ENCODE results near the gene SWT1.
"Not testable (repeated sequence)": the region's sequence is repeated elsewhere in the genome, so short reads cannot be mapped to it uniquely, and the experiment has no call there.

SWT1 gene

GRCh38 chr1:185193756-185194155 is 36.8 kb downstream of the SWT1 start:
- DNase-seq = no peak

DNA sequence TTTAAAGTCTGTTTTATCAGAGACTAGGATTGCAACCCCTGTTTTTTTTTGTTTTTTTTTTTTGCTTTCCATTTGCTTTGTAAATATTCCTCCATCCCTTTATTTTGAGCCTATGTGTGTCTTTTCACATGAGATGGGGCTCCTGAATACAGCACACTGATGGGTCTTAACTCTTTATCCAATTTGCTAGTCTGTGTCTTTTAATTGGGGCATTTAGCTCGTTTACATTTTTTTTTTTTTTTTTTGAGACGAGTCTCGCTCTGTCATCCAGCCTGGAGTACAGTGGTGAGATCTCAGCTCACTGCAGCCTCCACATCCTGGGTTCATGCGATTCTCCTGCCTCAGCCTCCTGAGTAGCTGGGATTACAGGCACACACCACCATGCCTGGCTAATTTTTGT is 41.7 kb downstream of the SWT1 start:
- DNase-seq = not testable (repeated sequence)

DNA sequence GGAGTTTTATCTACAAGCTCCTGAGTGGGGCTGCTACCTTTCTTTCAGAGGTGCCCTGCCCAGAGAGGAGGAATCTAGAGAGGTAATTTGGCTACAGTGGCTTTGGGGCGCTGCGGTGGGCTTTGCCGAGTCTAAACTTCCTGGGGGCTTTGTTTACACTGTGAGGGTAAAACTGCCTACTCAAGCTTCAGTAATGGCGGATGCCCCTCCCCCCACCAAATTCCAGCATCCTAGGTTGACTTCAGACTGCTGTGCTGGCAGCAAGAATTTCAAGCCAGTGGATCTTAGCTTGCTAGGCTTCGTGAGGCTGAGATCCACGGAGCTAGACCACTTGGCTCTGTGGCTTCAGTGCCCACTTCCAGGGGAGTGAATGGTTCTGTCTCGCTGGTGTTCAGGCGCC is 43.9 kb downstream of the SWT1 start:
- no peak for DNase-seq

- peak; percentile 24 for DNase-seq
Measured at GRCh38 chr1:185207170-185207569, 50.2 kb downstream of the SWT1 start.

DNA sequence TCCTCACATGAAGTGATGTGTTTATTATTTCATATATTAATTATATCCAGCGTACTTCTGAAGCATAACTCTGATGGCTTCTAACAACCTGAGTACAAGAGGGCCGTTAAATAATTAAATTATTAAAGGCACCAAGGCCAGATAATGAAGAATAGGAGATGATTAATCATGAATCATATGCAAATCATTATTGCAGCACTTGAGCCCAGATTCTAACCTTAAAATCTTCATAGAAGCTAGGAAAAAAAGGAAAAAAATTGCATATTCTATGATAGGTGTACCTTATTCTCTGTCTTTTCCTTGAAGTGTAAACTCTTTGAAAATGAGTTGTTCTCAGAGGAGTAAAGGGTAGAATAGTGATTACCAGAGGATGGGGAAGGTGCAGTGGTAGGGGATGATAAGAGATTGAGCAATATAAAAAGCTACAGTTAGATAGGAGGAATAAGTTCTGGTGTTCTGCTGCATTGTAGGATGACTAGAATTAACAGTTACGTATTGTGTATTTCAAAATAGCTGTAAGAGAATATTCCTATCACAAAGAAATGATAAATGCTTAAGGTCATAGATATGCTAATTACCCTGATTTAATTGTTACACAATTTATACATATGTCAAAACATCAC is 51.1 kb downstream of the SWT1 start:
- peak; percentile 46 for DNase-seq

- peak; percentile 20 for DNase-seq
Measured at GRCh38 chr1:185208626-185209180, 51.7 kb downstream of the SWT1 start.

DNA sequence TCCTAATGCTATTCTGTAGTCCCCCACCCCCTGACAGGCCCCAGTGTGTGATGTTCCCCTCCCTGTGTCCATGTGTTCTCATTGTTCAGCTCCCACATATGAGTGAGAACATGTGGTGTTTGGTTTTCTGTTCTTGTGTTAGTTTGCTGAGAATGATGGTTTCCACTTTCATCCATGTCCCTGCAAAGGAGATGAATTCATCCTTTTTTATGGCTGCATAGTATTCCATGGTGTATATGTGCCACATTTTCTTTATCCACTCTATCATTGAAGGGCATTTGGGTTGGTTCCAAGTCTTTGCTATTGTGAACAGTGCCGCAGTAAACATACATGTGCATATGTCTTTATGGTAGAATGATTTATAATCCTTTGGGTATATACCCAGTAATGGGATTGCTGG is 52.4 kb downstream of the SWT1 start:
- DNase-seq = not testable (repeated sequence)

DNA sequence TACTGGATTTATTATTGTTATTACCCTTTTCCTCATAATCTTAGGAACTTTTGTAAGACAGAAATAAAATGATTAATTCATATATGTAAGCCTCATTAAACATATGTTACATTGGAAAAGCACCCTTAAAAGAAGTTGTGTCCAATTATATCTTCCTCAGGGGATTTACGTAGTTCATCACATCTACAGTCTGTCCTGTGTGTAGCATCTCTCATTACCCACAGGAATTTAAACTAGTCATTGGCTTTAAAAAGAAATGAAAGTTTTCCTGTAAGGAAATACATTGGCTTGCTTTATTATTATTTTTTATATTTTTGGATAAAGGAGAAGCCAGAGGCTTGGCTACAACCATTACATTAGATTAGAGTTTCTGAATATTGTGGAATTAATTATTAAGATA is 56.1 kb downstream of the SWT1 start:
- DNase-seq = no peak

DNA sequence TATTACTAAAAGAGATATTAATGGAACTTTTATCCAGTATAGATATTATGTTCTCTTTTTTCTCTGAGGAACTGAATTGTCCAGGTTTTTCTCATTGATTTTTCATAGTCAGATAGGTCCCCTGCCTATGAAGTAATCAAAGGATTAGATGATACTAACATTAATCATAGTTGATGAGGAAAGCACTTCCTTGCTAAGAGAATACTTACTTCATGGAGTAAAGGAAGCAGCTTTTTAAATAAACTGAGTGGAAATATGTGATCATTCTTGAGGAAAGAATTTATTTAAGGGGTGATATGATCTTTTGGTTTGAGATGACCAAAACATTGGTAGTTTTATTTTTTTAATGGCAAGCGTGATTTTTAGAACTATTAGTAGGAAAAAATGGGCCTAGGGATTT is 58.9 kb downstream of the SWT1 start:
- DNase-seq = no peak

- no peak for DNase-seq
Measured at GRCh38 chr1:185224132-185224531, 67.2 kb downstream of the SWT1 start.

- no peak for DNase-seq
Measured at GRCh38 chr1:185227161-185227560, 70.2 kb downstream of the SWT1 start.

DNA sequence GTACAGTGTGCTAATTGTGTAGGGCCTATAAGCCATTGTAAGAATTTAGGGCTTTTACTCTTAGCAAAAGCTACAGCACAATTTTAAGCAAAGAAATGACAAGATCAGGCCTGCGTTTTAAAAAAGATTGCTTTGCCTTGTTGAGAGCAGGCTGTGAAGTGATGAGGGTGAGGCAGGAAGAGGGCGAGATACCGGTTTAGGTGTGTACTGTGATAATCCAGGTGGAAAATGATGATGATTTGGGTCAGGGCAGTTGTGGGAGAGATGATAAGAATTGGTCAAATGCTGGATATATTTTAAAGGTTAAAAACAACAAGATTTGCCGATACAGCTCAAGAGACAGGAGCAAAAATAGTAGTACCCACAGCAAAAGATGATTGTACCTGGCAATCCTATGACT is 72.0 kb downstream of the SWT1 start:
- DNase-seq = no peak

DNA sequence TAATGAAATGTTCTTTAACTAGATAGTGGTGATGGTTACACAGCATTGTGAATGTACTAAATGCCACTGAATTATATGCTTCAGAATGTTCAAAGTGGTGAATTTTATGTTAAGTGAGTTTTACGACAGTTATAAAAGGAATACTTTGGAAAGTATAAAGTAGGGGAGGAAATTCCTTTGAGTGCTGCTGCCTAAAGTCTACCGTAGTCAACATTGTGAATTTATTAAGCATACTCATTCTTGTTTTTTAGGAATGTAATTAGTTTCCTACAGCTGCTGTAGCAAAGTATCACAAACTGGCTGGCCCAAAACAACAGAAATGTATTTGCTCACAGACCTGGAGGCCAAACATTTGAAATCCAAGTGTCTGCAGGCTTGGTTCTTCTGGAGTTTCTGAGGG is 73.0 kb downstream of the SWT1 start:
- DNase-seq = no peak

- DNase-seq = no peak
Measured at GRCh38 chr1:185232874-185233273, 75.9 kb downstream of the SWT1 start.

DNA sequence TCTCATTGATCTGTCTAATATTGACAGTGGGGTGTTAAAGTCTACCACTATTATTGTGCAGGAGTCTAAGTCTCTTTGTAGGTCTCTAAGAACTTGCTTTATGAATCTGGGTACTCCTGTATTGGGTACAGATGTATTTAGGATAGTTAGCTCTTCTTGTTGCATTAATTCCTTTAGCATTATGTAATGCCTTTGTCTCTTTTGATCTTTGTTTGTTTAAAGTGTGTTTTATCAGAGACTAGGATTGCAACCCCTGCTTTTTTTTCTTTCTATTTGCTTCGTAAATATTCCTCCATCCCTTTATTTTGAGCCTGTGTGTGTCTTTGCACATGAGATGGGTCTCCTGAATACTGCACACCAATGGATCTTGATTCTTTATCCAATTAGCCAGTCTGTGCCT is 77.2 kb downstream of the SWT1 start:
- DNase-seq = not testable (repeated sequence)

DNA sequence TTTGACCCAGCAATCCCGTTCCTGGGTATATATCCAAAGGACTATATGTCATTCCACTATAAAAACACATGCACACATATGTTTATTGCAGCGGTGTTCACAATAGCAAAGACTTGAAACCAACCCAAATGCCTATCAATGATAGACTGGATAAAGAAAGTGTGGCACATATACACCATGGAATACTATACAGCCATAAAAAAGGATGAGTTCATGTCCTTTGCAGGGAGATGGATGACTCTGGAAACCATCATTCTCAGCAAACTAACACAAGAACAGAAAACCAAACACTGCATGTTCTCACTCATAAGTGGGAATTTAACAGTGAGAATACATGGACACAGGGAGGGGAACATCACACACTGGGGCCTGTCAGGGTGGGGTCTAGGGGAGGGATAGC is 80.2 kb downstream of the SWT1 start:
- not testable (repeated sequence) for DNase-seq

DNA sequence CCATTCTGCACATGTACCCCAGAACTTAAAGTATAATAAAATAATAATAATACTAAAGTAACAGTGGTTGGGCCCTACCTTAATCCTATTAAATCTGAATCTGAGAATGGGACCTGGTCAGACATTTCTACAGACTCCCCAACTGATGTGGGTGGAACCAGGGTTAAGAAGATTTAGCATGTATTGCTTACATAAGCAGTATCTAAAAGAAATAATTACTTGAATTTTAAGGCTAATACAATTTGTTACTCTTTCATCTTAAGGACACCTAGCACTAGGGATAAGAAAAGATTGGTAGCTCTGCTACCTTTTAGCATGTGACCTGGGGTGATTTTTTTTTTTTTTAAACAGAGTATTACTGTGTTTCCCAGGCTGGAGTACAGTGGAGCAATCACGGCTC is 80.7 kb downstream of the SWT1 start:
- DNase-seq = no peak

DNA sequence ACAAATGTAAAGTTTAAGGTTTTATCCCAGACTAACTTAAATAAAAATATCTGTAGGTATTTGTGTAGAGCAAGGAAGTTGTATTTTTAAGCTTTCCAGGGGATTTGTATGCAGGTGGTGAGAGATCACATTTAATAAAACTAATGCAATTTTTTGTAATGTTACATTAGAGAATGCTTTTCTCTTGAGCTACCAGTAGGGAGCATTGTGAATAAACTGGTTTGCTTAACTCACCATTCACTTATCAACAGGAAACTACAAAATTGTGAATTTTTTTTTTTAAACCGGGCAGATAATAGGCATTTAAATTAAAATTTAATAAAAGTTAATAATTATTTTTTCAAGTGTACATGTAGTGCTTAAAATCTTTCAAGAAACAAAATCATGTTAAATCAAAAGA is 81.5 kb downstream of the SWT1 start:
- DNase-seq = peak; percentile 71

GRCh38 chr1:185239861-185240260 is 82.9 kb downstream of the SWT1 start:
- no peak for DNase-seq

DNA sequence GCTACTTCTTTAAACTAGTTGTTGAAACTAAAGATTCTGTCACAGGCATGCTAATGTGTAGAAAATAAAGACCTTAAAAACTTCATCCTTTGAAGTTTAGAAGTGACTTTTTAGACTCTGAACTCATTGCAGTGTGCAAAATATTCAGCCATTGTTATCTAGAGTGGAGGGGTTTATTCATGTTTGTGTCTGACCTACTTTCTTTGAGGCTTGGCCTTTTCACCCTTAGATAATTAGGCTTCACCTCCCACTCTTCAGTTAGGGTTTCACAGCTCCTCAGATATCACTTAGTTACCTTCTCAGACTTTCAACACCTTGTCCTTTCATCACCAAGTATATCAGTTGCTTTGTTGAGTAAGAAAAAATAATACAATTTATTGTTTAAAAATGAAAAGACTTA is 84.2 kb downstream of the SWT1 start:
- no peak for DNase-seq

DNA sequence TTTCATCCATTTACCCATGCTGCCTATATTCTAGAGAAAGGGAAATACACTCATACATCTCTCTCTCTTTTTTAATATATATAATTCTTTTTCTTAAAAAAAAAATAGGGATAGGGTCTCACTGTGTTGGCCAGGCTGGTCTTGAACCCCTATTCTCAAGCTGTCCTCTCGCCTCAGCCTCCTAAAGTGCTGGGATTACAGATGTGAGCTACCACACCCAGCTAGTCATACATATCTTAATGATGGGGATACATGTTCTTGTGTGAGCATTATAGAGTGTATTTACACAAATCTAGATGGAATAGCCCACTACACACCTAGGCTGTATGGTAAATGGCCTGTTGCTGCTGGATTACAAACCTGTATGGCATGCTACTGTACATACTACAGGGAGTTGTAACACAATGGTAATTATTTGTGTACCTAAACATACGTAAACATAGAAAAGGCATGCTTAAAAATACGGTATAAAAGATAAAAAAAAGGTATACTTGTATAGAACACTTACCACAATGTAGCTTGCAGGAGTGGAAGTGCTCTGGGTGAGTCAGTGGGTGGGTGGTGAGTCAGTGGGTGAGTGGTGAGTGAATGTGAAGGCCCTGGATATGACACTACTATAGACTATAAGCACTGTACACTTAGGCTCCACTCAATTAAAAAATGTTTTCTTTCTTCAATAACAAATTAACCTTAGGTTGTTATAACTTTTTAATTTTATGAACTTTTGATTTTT is 87.2 kb downstream of the SWT1 start:
- no peak for DNase-seq

DNA sequence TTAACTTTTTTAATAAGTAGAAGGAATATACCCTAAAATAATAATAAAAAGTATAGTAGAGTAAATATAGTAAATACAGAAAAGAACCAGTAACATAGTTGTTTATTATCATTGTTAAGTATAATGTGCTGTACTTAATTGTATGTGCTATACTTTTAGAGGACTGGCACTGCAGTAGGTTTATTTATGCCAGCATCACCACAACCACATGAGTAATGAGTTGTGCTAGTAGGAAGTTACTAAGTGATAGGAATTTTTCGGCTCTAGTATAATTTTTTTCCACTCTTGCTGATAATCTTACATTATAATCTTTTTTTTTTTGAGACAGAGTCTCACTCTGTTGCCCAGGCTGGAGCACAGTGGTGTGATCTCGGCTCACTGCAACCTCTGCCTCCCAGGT is 88.5 kb downstream of the SWT1 start:
- DNase-seq = no peak

DNA sequence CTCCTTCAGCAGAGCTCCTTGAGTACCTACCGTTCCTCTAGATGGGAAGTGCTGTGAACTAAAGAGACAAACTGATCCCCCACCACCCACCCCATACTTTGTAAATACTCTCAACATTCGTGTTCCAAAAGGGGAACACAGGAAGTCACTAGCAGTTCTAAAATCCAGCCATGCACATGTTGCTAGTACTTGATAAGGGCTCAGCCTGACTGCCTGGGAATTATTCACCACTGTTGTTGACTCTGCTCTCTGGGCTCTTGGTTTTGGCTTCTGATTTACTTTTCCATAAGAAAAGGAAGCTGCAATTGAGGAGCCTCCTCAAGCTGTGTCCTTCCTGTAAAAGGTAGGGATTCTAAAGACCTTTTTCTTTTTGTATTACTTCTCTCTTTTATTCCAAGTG is 92.6 kb downstream of the SWT1 start:
- DNase-seq = peak; percentile 61

- DNase-seq = no peak
Measured at GRCh38 chr1:185250063-185250462, 93.1 kb downstream of the SWT1 start.

DNA sequence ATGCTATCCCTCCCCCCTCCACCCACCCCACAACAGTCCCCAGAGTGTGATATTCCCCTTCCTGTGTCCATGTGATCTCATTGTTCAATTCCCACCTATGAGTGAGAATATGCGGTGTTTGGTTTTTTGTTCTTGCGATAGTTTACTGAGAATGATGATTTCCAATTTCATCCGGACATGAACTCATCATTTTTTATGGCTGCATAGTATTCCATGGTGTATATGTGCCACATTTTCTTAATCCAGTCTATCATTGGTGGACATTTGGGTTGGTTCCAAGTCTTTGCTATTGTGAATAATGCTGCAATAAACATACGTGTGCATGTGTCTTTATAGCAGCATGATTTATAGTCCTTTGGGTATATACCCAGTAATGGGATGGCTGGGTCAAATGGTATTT is 95.0 kb downstream of the SWT1 start:
- DNase-seq = not testable (repeated sequence)

All from hematopoietic multipotent progenitor cell treated with erythropoietin and hydrocortisone succinate and interleukin-3 and kit ligand, for 6 days (in vitro differentiated cells).